Endothelial cell of umbilical vein (primary cell): ENCODE results near the gene DAP3. TPM values are rescaled to one million over a fixed set of nuclear protein-coding genes. Genes with fewer than 3 reads are reported as not detected.

Source experiments
- BruUV-seq: library from RNA; stranded (reverse); fragments of 400-500 nt; replicated peaks from 2 replicates; lab custom pipeline; 2021; lab: Mats Ljungman, UMichigan
- CTCF ChIA-PET: fragments of 300-600, 350-600 bp; sonication (Branson Sonifier 250); formaldehyde crosslinking; loops from one replicate; lab custom pipeline; 2021; ENCODE audit warnings: antibody characterized with exemption, inconsistent platforms; lab: Charles Lee
- POLR2A ChIA-PET: fragments of 300-600, 350-600 bp; sonication (Branson Sonifier 250); formaldehyde crosslinking; loops from one replicate; lab custom pipeline; 2021; ENCODE audit warnings: antibody characterized with exemption, inconsistent platforms; lab: Charles Lee
- DNase-seq: peaks from one replicate; pipeline ENCODE4 v3.0.0-alpha.2; 2011; ENCODE audit warnings: low read depth, low spot score
- FAIRE-seq: peaks from 2 replicates; lab custom pipeline; 2011; peaks lifted over from hg19 to GRCh38; lab: Jason Lieb, UNC
- H2AFZ ChIP-seq: 2 replicates; pipeline ENCODE4 v1.6.0; 2012; ENCODE audit warnings: low read depth, low read length, control low read depth, inconsistent platforms
- H3K27ac ChIP-seq: 2 replicates; pipeline ENCODE4 v1.5.1; 2011; ENCODE audit warnings: low read depth, mild to moderate bottlenecking, control low read depth, low read length, moderate library complexity; ENCODE audit not compliant: insufficient read depth
- H3K27me3 ChIP-seq, 2 experiments: 2 replicates each; pipeline versions ENCODE4 v1.6.0 to v1.6.1; 2011; ENCODE audit warnings: low read length in 2 of 2, mixed read lengths in 1 of 2; ENCODE audit not compliant: control insufficient read depth in 2 of 2, insufficient read depth in 2 of 2
- H3K36me3 ChIP-seq, 2 experiments: 2 replicates in 1 of 2; 3 replicates in 1 of 2; pipeline ENCODE4 v1.5.1; 2011; ENCODE audit warnings: low read length in 2 of 2, mild to moderate bottlenecking in 1 of 2, moderate library complexity in 1 of 2; ENCODE audit not compliant: control insufficient read depth in 2 of 2, insufficient read depth in 2 of 2; ENCODE audit errors: extremely low read depth in 1 of 2
- H3K4me1 ChIP-seq: 3 replicates; pipeline ENCODE4 v1.5.1; 2011; ENCODE audit warnings: mild to moderate bottlenecking, low read length; ENCODE audit not compliant: control insufficient read depth, insufficient read depth; ENCODE audit errors: extremely low read depth
- H3K4me2 ChIP-seq: 2 replicates; pipeline ENCODE4 v1.6.1; 2011; ENCODE audit warnings: low read length, control low read depth, mixed read lengths; ENCODE audit not compliant: insufficient read depth
- H3K4me3 ChIP-seq, 3 experiments: fragments of 200-600 bp in 1 of 3; sonication (generic), shearing (Covaris generic) in 1 of 3; replicated peaks in 1 of 3; 2 replicates each; pipeline ENCODE4 v1.5.1; 2011 to 2016; ENCODE audit warnings: control low read depth in 3 of 3, low read length in 3 of 3, mild to moderate bottlenecking in 2 of 3, inconsistent platforms in 1 of 3, low read depth in 1 of 3, moderate library complexity in 1 of 3; ENCODE audit not compliant: insufficient read depth in 1 of 3
- H3K79me2 ChIP-seq: 2 replicates; pipeline ENCODE4 v1.6.0; 2012; ENCODE audit warnings: low read length, inconsistent platforms; ENCODE audit not compliant: control insufficient read depth, insufficient read depth
- H3K9ac ChIP-seq: replicated peaks from 2 replicates; pipeline ENCODE3; 2011; ENCODE audit warnings: low read length, control low read depth; ENCODE audit not compliant: insufficient read depth; ENCODE audit errors: extremely low read depth
- H3K9me1 ChIP-seq: replicated peaks from 3 replicates; pipeline ENCODE4 v1.6.0; 2011; ENCODE audit warnings: mild to moderate bottlenecking, low read length; ENCODE audit not compliant: control insufficient read depth, insufficient read depth; ENCODE audit errors: extremely low read depth
- H3K9me3 ChIP-seq: replicated peaks from 2 replicates; pipeline ENCODE4 v1.5.1; 2012; ENCODE audit warnings: low read length, inconsistent platforms; ENCODE audit not compliant: control insufficient read depth, insufficient read depth
- H4K20me1 ChIP-seq: replicated peaks from 2 replicates; pipeline ENCODE3; 2011; ENCODE audit warnings: mild to moderate bottlenecking, low read length; ENCODE audit not compliant: control insufficient read depth, insufficient read depth; ENCODE audit errors: extremely low read depth
- EZH2 ChIP-seq: IDR thresholded peaks from 2 replicates; pipeline ENCODE4 v1.6.1; 2012; ENCODE audit warnings: borderline replicate concordance, low read depth, mild to moderate bottlenecking, moderate library complexity, low read length, inconsistent platforms; ENCODE audit not compliant: severe bottlenecking
- FOS ChIP-seq: IDR thresholded peaks from 2 replicates; pipeline ENCODE4 v1.6.1; 2011; ENCODE audit warnings: mild to moderate bottlenecking, low read length, moderate library complexity, borderline replicate concordance; ENCODE audit not compliant: insufficient read depth
- GATA2 ChIP-seq: IDR thresholded peaks from 2 replicates; pipeline ENCODE4 v1.7.0; 2011; ENCODE audit warnings: low read depth, mild to moderate bottlenecking, moderate library complexity, mixed read lengths, low read length; ENCODE audit not compliant: insufficient read length, insufficient read depth
- JUN ChIP-seq: IDR thresholded peaks from 2 replicates; pipeline ENCODE4 v1.6.1; 2011; ENCODE audit warnings: borderline replicate concordance, low read depth; ENCODE audit not compliant: insufficient read length, insufficient read depth
- MAX ChIP-seq: IDR thresholded peaks from 2 replicates; pipeline ENCODE4 v1.6.1; 2011; ENCODE audit not compliant: insufficient read depth, insufficient read length
- MYC ChIP-seq: IDR thresholded peaks from one replicate; pipeline ENCODE4 v1.6.1; 2011; ENCODE audit warnings: mild to moderate bottlenecking, low read depth, low read length
- POLR2A ChIP-seq: IDR thresholded peaks from 2 replicates; pipeline ENCODE4 v1.6.1; 2012; ENCODE audit warnings: low read depth, mild to moderate bottlenecking, control low read depth, low read length
- POLR2AphosphoS5 ChIP-seq: IDR thresholded peaks from 2 replicates; pipeline ENCODE4 v1.6.1; 2012; ENCODE audit warnings: low read depth, mild to moderate bottlenecking, control low read depth, low read length, moderate library complexity; ENCODE audit not compliant: insufficient read depth
- dilution Hi-C: fragments of 300-500 bp; cut with MboI; formaldehyde crosslinking; loops from one replicate; pipeline ENCODE4 v1.15.0; 2019; ENCODE audit warnings: low sequenced_read_pairs; ENCODE audit not compliant: extremely low pct_ligation_motif_present
- intact Hi-C: fragments of 100-400 bp; cut with micrococcal nuclease; formaldehyde crosslinking; loops from one replicate; pipeline ENCODE4 v1.10.0; 2022
- polyA plus RNA-seq, 4 experiments: library from polyadenylated mRNA; depleted of rRNA in 3 of 4; stranded (reverse) in 3 of 4; unstranded in 1 of 4; fragments of >200 nt; gene quantifications; 2 replicates each; pipeline versions ENCODE4 v1.2.1 to v1.2.3, GENCODE V29; 2011 to 2012; ENCODE audit warnings: missing spikeins in 1 of 4
- total RNA-seq: library from RNA; stranded (reverse); gene quantifications from 2 replicates; pipeline ENCODE4 v1.2.3, GENCODE V29; 2021
- TF ChIP-seq, protein P1 (sequence below), 2 donors: IDR thresholded peaks; 1 replicate in 1 of 2; 2 replicates in 1 of 2; pipeline ENCODE4 v1.5.1; 2011; ENCODE audit warnings: low read length in 2 of 2, mild to moderate bottlenecking in 2 of 2, moderate library complexity in 2 of 2, control low read depth in 1 of 2, inconsistent platforms in 1 of 2, low read depth in 1 of 2; ENCODE audit not compliant: insufficient read depth in 1 of 2; ENCODE audit errors: extremely low read depth in 1 of 2

DAP3 gene
- total and polyA plus RNA-seq, 2 donors (not counting 3 experiments of a cell fraction or from before 2014, with no cell fraction given), result 86.5 to 104 TPM

GRCh38 chr1:155649676-155650075, 39.2 kb upstream of the DAP3 start:
- POLR2A ChIA-PET, result no interaction called here

More at GRCh38 chr1:155649676-155650075, 39.2 kb upstream of the DAP3 start:
- Histone ChIP-seq H3K9me1 (no peaks in the 10 kb centered on the region), H3K36me3 (no peaks in the 10 kb centered on the region), H3K27me3 (peaks cover 0 to 3% of the 10 kb centered on the region in 2 experiments), H3K4me2 (no peak overlapping the region), H3K9ac (no peak overlapping the region), H3K9me3 (no peaks in the 10 kb centered on the region), H3K4me1 (peaks cover 7% of the 10 kb centered on the region), H3K27ac (no peak overlapping the region), H3K4me3 (no peak overlapping the region), H4K20me1 (no peaks in the 10 kb centered on the region), H2AFZ (no peak overlapping the region), H3K79me2 (no peaks in the 10 kb centered on the region)
- intact Hi-C loops (loop anchor here (5.0 kb wide), 2 partner anchors 57 to 327 kb away; partner anchors contain the start of gene RUSC1), dilution Hi-C loops (no loop called here)
- no TSS peak for BruUV-seq
- DNase-seq (no peak), FAIRE-seq (no peak)
- CTCF ChIA-PET, result no interaction called here
- TF ChIP-seq POLR2A (no peak), FOS (no peak), GATA2 (no peak), JUN (no peak), MAX (no peak), EZH2 (no peak), MYC (no peak), POLR2AphosphoS5 (no peak)
- TF ChIP-seq, protein P1, sequence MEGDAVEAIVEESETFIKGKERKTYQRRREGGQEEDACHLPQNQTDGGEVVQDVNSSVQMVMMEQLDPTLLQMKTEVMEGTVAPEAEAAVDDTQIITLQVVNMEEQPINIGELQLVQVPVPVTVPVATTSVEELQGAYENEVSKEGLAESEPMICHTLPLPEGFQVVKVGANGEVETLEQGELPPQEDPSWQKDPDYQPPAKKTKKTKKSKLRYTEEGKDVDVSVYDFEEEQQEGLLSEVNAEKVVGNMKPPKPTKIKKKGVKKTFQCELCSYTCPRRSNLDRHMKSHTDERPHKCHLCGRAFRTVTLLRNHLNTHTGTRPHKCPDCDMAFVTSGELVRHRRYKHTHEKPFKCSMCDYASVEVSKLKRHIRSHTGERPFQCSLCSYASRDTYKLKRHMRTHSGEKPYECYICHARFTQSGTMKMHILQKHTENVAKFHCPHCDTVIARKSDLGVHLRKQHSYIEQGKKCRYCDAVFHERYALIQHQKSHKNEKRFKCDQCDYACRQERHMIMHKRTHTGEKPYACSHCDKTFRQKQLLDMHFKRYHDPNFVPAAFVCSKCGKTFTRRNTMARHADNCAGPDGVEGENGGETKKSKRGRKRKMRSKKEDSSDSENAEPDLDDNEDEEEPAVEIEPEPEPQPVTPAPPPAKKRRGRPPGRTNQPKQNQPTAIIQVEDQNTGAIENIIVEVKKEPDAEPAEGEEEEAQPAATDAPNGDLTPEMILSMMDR (IDR thresholded peaks at IDR 0.05; ENCODE audit: extremely low read depth in 1 of 2, insufficient read depth in 1 of 2, low read depth in 1 of 2, low read length in 2 of 2), result no peak
